Stimulated activated CD8-positive, alpha-beta memory T cell treated with anti-CD3 and anti-CD28 coated beads, Interleukin-12 subunit alpha, Interleukin-12 subunit beta, amount 100 ng/mL, for 4 hours (primary cell): Measurements from ENCODE around the gene PFKP.

Source experiments
- DNase-seq: peaks from one replicate; pipeline ENCODE4 v3.0.0-alpha.2; 2020; ENCODE audit warnings: low read depth

Gene PFKP

GRCh38 chr10:3116508-3117100 is 49.3 kb downstream of the PFKP start:
- no peak for DNase-seq

- DNase-seq = no peak
Observed at GRCh38 chr10:3117486-3117885, 50.1 kb downstream of the PFKP start.

DNA sequence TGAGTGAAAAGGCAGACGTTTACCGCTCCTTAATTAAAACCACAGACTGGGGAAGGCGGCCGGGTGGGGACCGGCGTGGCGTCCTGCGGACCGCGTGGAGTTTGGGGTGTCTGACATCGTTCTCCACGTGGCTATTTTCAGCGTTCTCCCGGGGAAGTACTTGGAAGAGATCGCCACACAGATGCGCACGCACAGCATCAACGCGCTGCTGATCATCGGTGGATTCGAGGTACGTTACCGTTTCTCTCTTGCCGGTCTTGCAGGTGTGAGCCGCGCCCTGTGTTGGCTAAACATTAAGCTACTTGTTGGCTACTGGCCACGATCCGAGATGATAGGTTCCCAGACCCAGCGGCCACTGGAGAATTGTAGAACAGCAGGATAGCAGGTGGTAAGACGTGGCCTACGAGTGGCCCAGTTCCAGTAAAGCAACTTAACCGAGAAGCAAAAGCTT is 51.3 kb downstream of the PFKP start:
- DNase-seq = no peak

DNA sequence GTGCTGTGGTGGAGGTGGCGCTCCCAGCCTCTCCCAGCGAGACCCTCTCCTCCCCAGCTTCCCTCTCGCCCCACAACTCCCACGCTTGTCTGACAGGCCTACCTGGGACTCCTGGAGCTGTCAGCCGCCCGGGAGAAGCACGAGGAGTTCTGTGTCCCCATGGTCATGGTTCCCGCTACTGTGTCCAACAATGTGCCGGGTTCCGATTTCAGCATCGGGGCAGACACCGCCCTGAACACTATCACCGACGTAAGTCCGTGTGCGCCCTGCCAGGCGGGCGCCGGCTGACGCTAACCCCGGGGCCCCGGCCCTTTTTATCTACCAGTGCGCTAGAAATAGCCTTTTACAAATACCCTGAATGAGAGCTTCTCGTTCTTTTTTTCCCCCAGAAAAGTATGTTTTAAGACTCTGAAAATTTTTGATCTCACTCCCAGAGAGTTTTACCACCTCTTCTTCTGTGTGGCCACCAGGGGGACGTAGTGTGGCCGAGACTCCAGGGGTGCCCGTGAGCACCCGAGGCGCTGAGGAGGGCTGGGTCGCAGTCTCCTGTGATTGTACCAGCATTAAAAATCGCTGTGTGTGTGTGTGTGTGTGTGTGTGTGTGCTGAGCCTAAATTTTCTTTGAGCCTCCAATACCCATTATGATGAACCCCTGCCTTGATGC is 52.6 kb downstream of the PFKP start:
- DNase-seq = no peak

- DNase-seq = no peak
Observed at GRCh38 chr10:3122034-3122433, 54.7 kb downstream of the PFKP start.

GRCh38 chr10:3122486-3123205 is 55.3 kb downstream of the PFKP start:
- no peak for DNase-seq

- DNase-seq = no peak
Observed at GRCh38 chr10:3123571-3124411, 56.4 kb downstream of the PFKP start.

DNA sequence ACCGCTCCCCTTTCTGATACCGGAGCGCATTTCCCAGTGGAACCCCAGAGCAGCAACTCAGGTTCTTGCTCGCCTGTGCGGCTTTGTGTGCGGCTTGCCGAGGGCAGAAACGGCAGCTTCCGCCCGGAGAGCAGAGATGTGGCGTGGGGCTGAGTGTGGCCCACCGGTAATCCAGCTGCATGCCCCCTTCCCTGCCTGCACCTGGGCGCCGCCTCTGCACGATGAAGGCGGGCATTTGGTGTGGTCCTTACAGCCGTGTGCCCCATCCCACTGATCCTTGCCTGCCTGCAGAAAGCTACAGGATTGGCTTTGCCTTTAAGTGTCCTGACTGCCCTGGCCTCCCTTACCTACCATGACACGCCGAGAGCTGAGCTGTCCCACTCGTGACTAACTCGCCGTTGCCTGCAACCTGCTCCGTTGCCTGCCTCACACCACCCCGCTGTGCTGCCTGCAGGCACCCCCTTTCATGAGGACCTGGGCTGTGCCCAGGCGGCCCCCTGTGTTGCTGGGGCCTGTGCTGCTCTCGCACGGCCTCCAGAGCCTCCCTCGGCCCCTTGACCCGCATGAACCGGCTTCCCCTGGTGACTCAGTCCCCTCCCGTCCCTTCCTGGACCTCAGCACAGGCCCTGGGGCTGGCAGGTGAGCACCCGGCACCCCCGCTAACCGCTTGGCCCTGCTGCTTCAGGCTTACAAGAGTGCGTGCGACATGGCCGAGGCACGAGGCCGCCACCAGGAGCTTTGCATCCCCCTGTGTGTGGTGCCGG is 57.2 kb downstream of the PFKP start:
- no peak for DNase-seq

GRCh38 chr10:3125527-3126170 is 58.3 kb downstream of the PFKP start:
- no peak for DNase-seq

- no peak for DNase-seq
Observed at GRCh38 chr10:3126249-3126648, 58.9 kb downstream of the PFKP start.

- no peak for DNase-seq
Observed at GRCh38 chr10:3126741-3127346, 59.5 kb downstream of the PFKP start.

GRCh38 chr10:3127921-3128320 is 60.6 kb downstream of the PFKP start:
- DNase-seq = no peak

- no peak for DNase-seq
Observed at GRCh38 chr10:3128379-3129130, 61.2 kb downstream of the PFKP start.

DNA sequence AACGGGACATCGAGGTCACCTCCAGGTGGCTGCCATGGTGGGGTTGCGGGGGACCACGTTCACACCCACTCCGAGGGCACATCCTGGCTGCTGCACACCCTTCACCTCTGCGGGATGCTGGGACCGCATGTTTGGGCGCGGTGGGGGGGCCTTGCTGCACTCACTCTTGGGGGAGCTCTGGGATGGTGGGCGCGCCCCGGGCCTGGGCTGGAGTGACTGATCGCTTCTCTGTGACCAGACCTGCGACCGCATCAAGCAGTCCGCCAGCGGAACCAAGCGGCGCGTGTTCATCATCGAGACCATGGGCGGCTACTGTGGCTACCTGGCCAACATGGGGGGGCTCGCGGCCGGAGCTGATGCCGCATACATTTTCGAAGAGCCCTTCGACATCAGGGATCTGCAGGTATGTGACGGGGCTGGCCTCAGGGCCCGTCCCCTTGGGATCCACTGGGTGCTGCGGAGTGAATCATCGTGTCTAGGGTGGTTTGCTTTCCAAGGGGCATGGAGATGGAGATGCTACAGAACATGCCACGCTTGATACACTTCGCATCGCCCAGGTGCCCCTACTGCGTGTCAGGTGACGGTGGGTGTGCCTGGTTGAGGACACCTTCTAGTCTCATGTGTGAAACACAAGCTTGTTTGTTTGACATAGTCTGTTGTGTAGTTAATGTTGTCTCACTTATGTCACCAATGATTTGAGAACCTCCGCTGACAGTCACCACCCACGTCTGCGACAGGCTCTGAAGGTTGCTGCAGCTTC is 62.4 kb downstream of the PFKP start:
- no peak for DNase-seq

DNA sequence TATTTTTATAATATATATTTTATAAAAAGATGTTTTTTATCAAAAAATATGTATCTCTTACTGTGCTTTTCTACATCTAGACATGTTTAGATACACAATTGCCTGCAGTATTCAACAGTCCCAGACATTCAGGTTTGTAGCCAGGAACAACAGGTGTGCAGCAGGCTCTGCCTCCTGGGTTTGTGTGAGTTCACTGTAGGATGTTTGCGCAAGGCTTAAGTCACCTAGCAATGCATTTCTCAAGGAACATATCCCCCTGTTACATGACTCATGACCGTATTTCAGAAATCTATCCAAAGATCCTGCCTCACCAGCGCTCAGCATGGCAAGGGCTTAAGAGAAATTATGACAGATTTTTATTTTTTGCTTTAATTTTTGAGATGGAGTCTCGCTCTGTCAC is 63.8 kb downstream of the PFKP start:
- DNase-seq = no peak

- no peak for DNase-seq
Observed at GRCh38 chr10:3132036-3133025, 65.0 kb downstream of the PFKP start.

- no peak for DNase-seq
Observed at GRCh38 chr10:3133948-3134347, 66.6 kb downstream of the PFKP start.

DNA sequence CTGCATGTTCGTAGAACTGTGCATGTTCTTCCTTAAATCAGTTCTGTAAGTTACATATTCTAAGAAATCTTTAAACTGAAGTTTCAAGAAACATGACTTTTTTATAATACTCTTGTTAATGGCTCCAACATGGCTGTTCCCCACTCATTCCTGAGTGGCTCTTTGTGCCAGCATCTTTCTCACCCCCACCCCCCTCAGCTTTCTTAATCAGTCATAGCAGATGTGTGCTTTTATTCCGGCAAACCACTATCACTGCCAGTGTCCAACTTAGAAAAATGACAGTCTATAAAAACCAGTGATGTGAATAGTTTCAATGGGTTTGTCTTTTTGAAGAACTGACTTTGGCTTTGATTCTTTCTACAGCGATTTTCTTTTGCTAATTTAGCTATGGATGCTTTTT is 67.7 kb downstream of the PFKP start:
- no peak for DNase-seq
